Common myeloid progenitor, CD34-positive (primary cell): ENCODE results near the gene AUP1.
A peak's percentile ranks its signal among the peaks of the same experiment; 100 is the strongest.

Experiments
- CTCF ChIA-PET: fragments of 350-600 bp; sonication (Branson Sonifier 250); formaldehyde crosslinking; loops from one replicate; lab custom pipeline; 2021; ENCODE audit warnings: antibody characterized with exemption; lab: Charles Lee
- POLR2A ChIA-PET: fragments of 350-600 bp; sonication (Branson Sonifier 250); formaldehyde crosslinking; loops from one replicate; lab custom pipeline; 2021; ENCODE audit warnings: antibody characterized with exemption; lab: Charles Lee
- DNase-seq, 3 donors: peaks; one replicate each; pipeline versions ENCODE4 v3.0.0 to v3.0.0-alpha.2; 2013
- H3K27ac ChIP-seq, 2 experiments: 1 replicate in 1 of 2; 2 replicates in 1 of 2; pipeline ENCODE4 v1.7.0; 2013; ENCODE audit warnings: inconsistent platforms in 2 of 2, low read length in 2 of 2, mild to moderate bottlenecking in 2 of 2, low read depth in 1 of 2, moderate library complexity in 1 of 2; ENCODE audit not compliant: severe bottlenecking in 2 of 2, insufficient read depth in 1 of 2, poor library complexity in 1 of 2
- H3K27me3 ChIP-seq, 5 experiments: replicated peaks in 2 of 5; 1 replicate in 3 of 5; 2 replicates in 2 of 5; pipeline versions ENCODE4 v1.6.1 to v1.7.0; 2013; ENCODE audit warnings: low read length in 4 of 5, mild to moderate bottlenecking in 2 of 5, moderate library complexity in 2 of 5, inconsistent platforms in 1 of 5; ENCODE audit not compliant: insufficient read depth in 5 of 5, control insufficient read depth in 4 of 5
- H3K36me3 ChIP-seq, 4 experiments: 1 replicate in 2 of 4; 2 replicates in 2 of 4; pipeline versions ENCODE4 v1.6.1 to v1.7.0; 2013; ENCODE audit warnings: low read length in 3 of 4, control low read depth in 1 of 4, mild to moderate bottlenecking in 1 of 4; ENCODE audit not compliant: control insufficient read depth in 4 of 4, insufficient read depth in 4 of 4
- H3K4me1 ChIP-seq, 4 experiments: 1 replicate in 3 of 4; 2 replicates in 1 of 4; pipeline versions ENCODE4 v1.6.1 to v1.7.1; 2013; ENCODE audit warnings: low read length in 3 of 4, mild to moderate bottlenecking in 3 of 4, control low read depth in 1 of 4, inconsistent platforms in 1 of 4, moderate library complexity in 1 of 4; ENCODE audit not compliant: control insufficient read depth in 4 of 4, insufficient read depth in 4 of 4; ENCODE audit errors: control extremely low read depth in 1 of 4
- H3K4me3 ChIP-seq, 7 experiments: 1 replicate in 4 of 7; 2 replicates in 3 of 7; pipeline versions ENCODE4 v1.5.1 to v1.7.0; 2013; ENCODE audit warnings: mild to moderate bottlenecking in 7 of 7, low read length in 6 of 7, moderate library complexity in 6 of 7, inconsistent platforms in 2 of 7, low read depth in 2 of 7, control low read depth in 1 of 7; ENCODE audit not compliant: insufficient read depth in 4 of 7, control insufficient read depth in 1 of 7; ENCODE audit errors: extremely low read depth in 1 of 7
- H3K9me3 ChIP-seq, 5 experiments: 1 replicate in 4 of 5; 2 replicates in 1 of 5; pipeline versions ENCODE4 v1.6.1 to v1.7.1; 2013; ENCODE audit warnings: low read length in 4 of 5, mild to moderate bottlenecking in 2 of 5, inconsistent platforms in 1 of 5, low read depth in 1 of 5, moderate library complexity in 1 of 5; ENCODE audit not compliant: control insufficient read depth in 4 of 5, insufficient read depth in 2 of 5; ENCODE audit errors: control extremely low read depth in 1 of 5
- WGBS: methylation state at CpG from one replicate; pipeline ENCODE4 v1.1.5; 2013; ENCODE audit not compliant: insufficient coverage; 5-methylcytosine and 5-hydroxymethylcytosine counted together

Gene AUP1

GRCh38 chr2:74553892-74554819, 24.6 kb upstream of the AUP1 start, which contains the start of the genes DOK1 and LOXL3:
TSS of gene DOK1 (plus strand) at chr2:74554720. CDS start at chr2:74554755, 35 bp downstream.
TSS of gene LOXL3 (minus strand) at chr2:74553942. CDS start at chr2:74552634, 1,308 bp downstream.
- peaks cover 0 to 81% (median 45%) of the 10 kb centered on the region in 4 experiments for H3K4me1 ChIP-seq
- no peaks in the 10 kb centered on the region for H3K9me3 ChIP-seq
- H3K27ac ChIP-seq, result peak within 1 kb of the TSS in 1 of 2 experiments; percentile 78
- WGBS, result under 1% methylated on average over 59 of the region's 73 CpGs
- peak; percentile 80 to 92 (median 89) for DNase-seq
- ChIA-PET CTCF (interaction anchor here (0.9 to 1.4 kb wide), 2 partner anchors 18 to 31 kb away, joined by 3 to 7 read pairs; no protein-coding TSS in a partner anchor), POLR2A (interaction anchor here (0.6 to 2.4 kb wide), 5 partner anchors 15 to 129 kb away, joined by 3 to 9 read pairs (median 3); partner anchors contain the start of genes MRPL53 and WBP1)
- peaks cover 0 to 31% (median 11%) of the 10 kb centered on the region in 4 experiments for H3K36me3 ChIP-seq
- no peaks in the 10 kb centered on the region for H3K27me3 ChIP-seq
- H3K4me3 ChIP-seq, result peak within 1 kb of the TSS; percentile 65 to 98 (median 93)

- CTCF ChIA-PET, result interaction anchor here (0.7 to 3.4 kb wide), 6 partner anchors 15 to 50 kb away, joined by 3 to 22 read pairs (median 3); no protein-coding TSS in a partner anchor
- Histone ChIP-seq H3K27ac (peak overlapping the region in 1 of 2 experiments; percentile 78), H3K4me3 (peak overlapping the region in 6 of 7 experiments; percentile 70 to 98 (median 94)), H3K4me1 (peaks cover 2 to 82% (median 52%) of the 10 kb centered on the region in 4 experiments), H3K27me3 (no peaks in the 10 kb centered on the region), H3K9me3 (no peaks in the 10 kb centered on the region), H3K36me3 (peaks cover 0 to 29% (median 11%) of the 10 kb centered on the region in 4 experiments)
- POLR2A ChIA-PET, result interaction anchor here (0.6 to 2.4 kb wide), 3 partner anchors 14 to 218 kb away, joined by 3 to 9 read pairs (median 3); partner anchors contain the start of gene WBP1
- peak in 1 of 3 donors; percentile 27 for DNase-seq
- 93% methylated on average over 25 of the region's 27 CpGs for WGBS
Measured at GRCh38 chr2:74552914-74553811, 23.7 kb upstream of the AUP1 start.

- no peaks in the 10 kb centered on the region for H3K9me3 ChIP-seq
- CTCF ChIA-PET, result interaction anchor here (1.0 to 3.4 kb wide), 6 partner anchors 14 to 34 kb away, joined by 3 to 22 read pairs (median 4); no protein-coding TSS in a partner anchor
- 67% methylated on average over 21 of the region's 21 CpGs for WGBS
- peaks cover 6 to 78% (median 55%) of the 10 kb centered on the region in 4 experiments for H3K4me1 ChIP-seq
- POLR2A ChIA-PET, result interaction anchor here (0.6 kb wide), 1 partner anchor 219 kb away, joined by 3 read pairs; no protein-coding TSS in a partner anchor
- H3K27me3 ChIP-seq, result no peaks in the 10 kb centered on the region
- peaks cover 0 to 20% (median 10%) of the 10 kb centered on the region in 4 experiments for H3K36me3 ChIP-seq
- peak in 2 of 3 donors; percentile 53 to 61 for DNase-seq
- no peak overlapping the region for H3K27ac ChIP-seq
- H3K4me3 ChIP-seq, result no peak overlapping the region
Measured at GRCh38 chr2:74551942-74552913, 22.7 kb upstream of the AUP1 start.

- Histone ChIP-seq H3K36me3 (peaks cover 0 to 13% (median 3%) of the 10 kb centered on the region in 4 experiments), H3K27me3 (no peaks in the 10 kb centered on the region), H3K4me3 (no peak overlapping the region), H3K4me1 (peaks cover 6 to 71% (median 54%) of the 10 kb centered on the region in 4 experiments), H3K27ac (no peak overlapping the region), H3K9me3 (no peaks in the 10 kb centered on the region)
- DNase-seq, result no peak
- ChIA-PET POLR2A (no interaction called here), CTCF (interaction anchor here (1.0 to 3.4 kb wide), 5 partner anchors 15 to 35 kb away, joined by 3 to 22 read pairs (median 4); no protein-coding TSS in a partner anchor)
Measured at GRCh38 chr2:74551530-74551929, 22.0 kb upstream of the AUP1 start.

- Histone ChIP-seq H3K4me1 (peaks cover 6 to 59% (median 43%) of the 10 kb centered on the region in 4 experiments), H3K36me3 (peaks cover 0 to 3% (median 0%) of the 10 kb centered on the region in 4 experiments), H3K27ac (no peak overlapping the region), H3K9me3 (no peaks in the 10 kb centered on the region), H3K4me3 (peak overlapping the region in 4 of 7 experiments; percentile 67 to 89 (median 81)), H3K27me3 (no peaks in the 10 kb centered on the region)
- ChIA-PET POLR2A (no interaction called here), CTCF (interaction anchor here (1.0 to 3.4 kb wide), 6 partner anchors 9 to 67 kb away, joined by 3 to 22 read pairs (median 6); partner anchors contain the start of genes CCDC142 and TTC31)
- no peak for DNase-seq
- WGBS, result 98% methylated on average over 5 of the region's 7 CpGs
Measured at GRCh38 chr2:74550231-74550630, 20.7 kb upstream of the AUP1 start.
